G401.6 (cell line): Measurements from ENCODE around the gene HK1.

Experiments
- FAIRE-seq: peaks from 2 replicates; lab custom pipeline; 2012; peaks lifted over from hg19 to GRCh38; lab: Jason Lieb, UNC

The HK1 gene

GRCh38 chr10:69406816-69407580 is 128.7 kb downstream of the HK1 start:
- no peak for FAIRE-seq

GRCh38 chr10:69407621-69408301 is 129.5 kb downstream of the HK1 start:
- FAIRE-seq: no peak

- FAIRE-seq: peak; percentile 8
Measured at GRCh38 chr10:69408318-69409175, 130.3 kb downstream of the HK1 start.

GRCh38 chr10:69409176-69409495 is 130.8 kb downstream of the HK1 start:
- no peak for FAIRE-seq

DNA sequence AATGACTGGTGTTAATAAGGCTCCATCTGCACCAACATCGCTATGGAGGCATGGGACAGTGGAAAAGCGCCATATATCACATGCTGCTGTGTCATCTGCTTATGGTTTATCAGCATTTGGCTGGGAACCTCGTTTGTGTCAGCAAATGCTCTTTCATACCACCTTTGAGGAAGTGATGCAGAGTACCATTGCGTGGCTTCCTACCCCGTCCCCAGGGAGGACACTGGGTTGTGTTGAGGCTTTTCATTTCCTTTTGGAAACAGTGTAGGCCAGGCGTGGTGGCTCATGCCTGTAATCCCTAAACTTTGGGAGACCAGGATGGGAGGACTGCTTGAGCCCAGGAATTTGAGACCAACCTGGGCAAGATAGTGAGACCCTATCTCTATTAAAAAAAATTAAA is 131.7 kb downstream of the HK1 start:
- no peak for FAIRE-seq

DNA sequence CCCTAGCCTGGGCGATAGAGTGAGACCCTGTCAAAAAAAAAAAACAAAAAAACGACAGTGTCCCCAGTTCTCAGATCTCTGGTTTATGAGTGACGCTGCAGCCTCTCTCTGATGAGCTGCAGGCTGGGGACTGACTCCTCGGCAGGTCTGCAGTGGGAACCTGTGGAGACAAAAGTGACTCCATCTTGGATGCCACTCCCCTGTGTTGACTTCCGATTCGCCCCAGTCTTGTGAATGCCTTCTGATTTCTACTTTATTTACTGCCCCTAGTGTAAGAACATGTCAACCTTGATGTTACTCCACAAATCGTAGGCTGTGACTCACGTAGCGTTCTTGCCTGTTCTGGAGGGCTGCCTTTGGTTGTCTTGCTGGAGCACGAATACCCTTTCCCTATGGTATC is 132.2 kb downstream of the HK1 start:
- FAIRE-seq: no peak

DNA sequence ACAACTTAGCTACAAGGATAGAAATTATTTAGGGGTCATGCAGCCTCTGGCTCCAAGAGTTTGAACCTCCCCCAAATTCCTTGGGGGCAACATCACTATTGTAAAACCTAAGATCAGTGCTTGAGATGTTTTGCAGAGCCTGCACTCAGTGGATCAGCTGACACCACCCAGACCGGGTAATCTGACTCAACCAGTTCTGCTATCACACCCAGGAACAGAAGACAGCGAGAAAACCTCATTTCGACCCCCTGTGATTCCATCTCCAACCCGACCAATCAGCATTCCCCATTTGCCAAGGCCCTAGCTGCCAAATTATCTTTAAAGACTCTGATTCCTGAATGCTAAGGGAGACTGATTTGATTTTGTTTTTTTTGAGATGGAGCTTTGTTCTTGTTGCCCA is 133.2 kb downstream of the HK1 start:
- FAIRE-seq: no peak

- FAIRE-seq: no peak
Measured at GRCh38 chr10:69412232-69412790, 134.0 kb downstream of the HK1 start.

GRCh38 chr10:69413221-69413865 is 135.0 kb downstream of the HK1 start:
- FAIRE-seq: peak; percentile 51

GRCh38 chr10:69414036-69415018 is 136.0 kb downstream of the HK1 start:
- no peak for FAIRE-seq

GRCh38 chr10:69415049-69415448 is 136.8 kb downstream of the HK1 start:
- FAIRE-seq: no peak

DNA sequence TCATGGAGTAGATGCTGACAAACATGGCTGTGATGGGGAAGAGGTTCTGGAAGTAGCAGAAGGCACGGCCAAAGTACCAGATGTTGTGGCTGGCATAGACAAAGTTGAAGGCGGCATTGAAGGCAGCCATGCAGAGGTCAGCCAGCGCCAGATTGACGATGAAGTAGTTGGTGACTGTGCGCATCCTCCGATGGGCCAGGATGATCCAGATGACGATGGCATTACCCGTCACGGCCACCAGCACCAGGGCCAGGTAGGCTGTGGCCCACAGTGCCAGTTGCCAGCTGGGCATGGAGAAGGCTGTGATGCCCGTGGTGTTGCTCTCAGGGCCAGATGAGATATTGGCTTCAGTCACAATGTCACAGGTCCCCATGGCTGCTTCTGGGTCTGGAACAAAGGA is 137.7 kb downstream of the HK1 start:
- FAIRE-seq: no peak

GRCh38 chr10:69416695-69417094 is 138.4 kb downstream of the HK1 start, which contains the start of gene TACR2:
TSS of gene TACR2 (minus strand) at chr10:69416918. CDS start at chr10:69416323, 595 bp downstream.
- no peak for FAIRE-seq

DNA sequence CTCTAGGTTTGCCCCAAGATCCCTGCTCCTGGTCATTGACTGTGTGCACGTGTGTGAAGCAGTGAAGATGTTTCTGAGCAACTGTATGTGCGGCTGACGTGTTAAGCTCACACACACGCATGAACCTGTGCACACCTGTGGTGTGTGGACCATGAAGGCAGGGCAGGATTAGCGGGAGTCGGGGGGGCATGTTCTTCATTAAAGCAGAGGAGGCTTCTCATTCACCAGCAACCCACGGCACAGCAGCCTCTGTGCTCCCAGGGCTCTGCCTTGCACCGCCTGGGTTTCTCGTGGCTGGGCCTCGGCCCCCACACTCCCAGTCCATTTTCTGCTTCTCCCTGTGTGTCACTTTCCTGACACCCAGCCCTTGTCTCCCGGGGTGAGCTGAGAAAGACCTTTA is 139.2 kb downstream of the HK1 start:
- FAIRE-seq: no peak

- FAIRE-seq: no peak
Measured at GRCh38 chr10:69418052-69418752, 139.9 kb downstream of the HK1 start.

GRCh38 chr10:69419096-69419743 is 140.9 kb downstream of the HK1 start:
- FAIRE-seq: no peak

DNA sequence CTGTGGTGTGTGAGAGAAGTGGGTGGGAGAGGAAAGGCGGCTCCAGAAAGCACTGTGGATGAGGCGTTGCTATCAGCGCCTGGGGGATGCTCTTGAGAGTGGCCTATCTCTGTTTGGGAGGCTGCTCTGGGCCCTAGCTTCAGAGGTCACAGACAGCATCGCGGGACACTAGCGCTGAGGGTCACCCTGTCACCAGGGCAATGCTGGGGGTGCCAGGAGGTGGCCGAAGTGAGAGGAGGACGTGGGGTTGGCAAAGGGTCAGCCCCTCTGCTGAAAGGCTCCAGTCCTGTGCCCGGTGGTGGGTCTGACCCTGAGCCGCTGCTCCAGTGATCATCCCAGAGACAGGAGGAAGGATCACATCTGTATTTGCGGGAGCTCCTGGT is 141.4 kb downstream of the HK1 start:
- FAIRE-seq: no peak

- no peak for FAIRE-seq
Measured at GRCh38 chr10:69421611-69422308, 143.5 kb downstream of the HK1 start.

DNA sequence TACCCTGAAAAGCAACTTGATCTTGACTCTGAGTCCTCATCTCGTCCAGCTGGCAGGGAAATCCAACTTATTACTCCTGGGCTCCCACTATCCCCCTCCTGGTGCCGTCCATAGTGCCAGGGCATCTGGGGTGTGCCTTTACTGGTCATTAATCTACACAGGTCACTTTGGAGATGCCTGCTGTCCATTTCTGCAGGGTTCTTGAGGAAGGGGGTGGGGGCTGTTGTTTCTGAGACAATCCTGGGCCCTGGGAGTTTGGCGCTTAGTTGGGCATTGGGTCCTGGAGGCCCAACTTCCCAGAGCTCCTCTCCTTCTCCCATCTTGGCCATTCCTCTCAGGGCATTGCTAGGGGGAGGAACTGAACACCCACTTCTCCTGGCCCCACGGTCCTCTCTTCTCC is 144.4 kb downstream of the HK1 start:
- no peak for FAIRE-seq
